WTC11 (cell line): ENCODE results near the gene SLC9A4. TPM values are rescaled to one million over a fixed set of nuclear protein-coding genes. Genes with fewer than 3 reads are reported as not detected.

Experiments used
- ATAC-seq: fragments of 200-7000 bp; cut with Tn5 transposase; 2 replicates; pipeline ENCODE4 v1.10.0; 2021; ENCODE audit warnings: mild to moderate bottlenecking, moderate library complexity
- CTCF ChIA-PET: fragments of 300-600 bp; sonication (Branson Sonifier 250); formaldehyde crosslinking; loops from one replicate; lab custom pipeline; 2021; ENCODE audit warnings: antibody characterized with exemption; lab: Charles Lee
- POLR2A ChIA-PET: fragments of 350-600 bp; sonication (Branson Sonifier 250); formaldehyde crosslinking; loops from one replicate; lab custom pipeline; 2021; ENCODE audit warnings: antibody characterized with exemption; lab: Charles Lee
- DNase-seq: peaks from one replicate; pipeline ENCODE4 v3.0.0; 2021; ENCODE audit warnings: low spot score
- H3K27ac Mint-ChIP-seq: 2 replicates; pipeline ENCODE4 v1.8.0; 2021; ENCODE audit warnings: mixed read lengths
- H3K27me3 Mint-ChIP-seq: 2 replicates; pipeline ENCODE4 v1.8.0; 2021; ENCODE audit warnings: low read depth, mild to moderate bottlenecking, moderate library complexity, mixed read lengths
- H3K36me3 Mint-ChIP-seq: 2 replicates; pipeline ENCODE4 v1.8.0; 2021; ENCODE audit warnings: mixed read lengths
- H3K4me1 Mint-ChIP-seq: 2 replicates; pipeline ENCODE4 v1.8.0; 2022; ENCODE audit warnings: mixed read lengths
- H3K4me3 Mint-ChIP-seq: 2 replicates; pipeline ENCODE4 v1.8.0; 2021; ENCODE audit warnings: mild to moderate bottlenecking, moderate library complexity, mixed read lengths
- H3K9me3 Mint-ChIP-seq: 2 replicates; pipeline ENCODE4 v1.8.0; 2021; ENCODE audit warnings: mixed read lengths
- EMX1 ChIP-seq: fragments of 250-450 bp; sonication (Bioruptor Pico); IDR thresholded peaks from 2 replicates; pipeline ENCODE4 v1.8.0; 2021; ENCODE audit warnings: mild to moderate bottlenecking
- ETV6 ChIP-seq: sonication (generic); formaldehyde crosslinking; IDR thresholded peaks from 2 replicates; pipeline ENCODE4 v1.8.1; 2022; ENCODE audit warnings: mild to moderate bottlenecking, missing genetic modification reagents
- NFE2L1 ChIP-seq: sonication (generic); formaldehyde crosslinking; IDR thresholded peaks from 2 replicates; pipeline ENCODE4 v1.8.1; 2023; ENCODE audit warnings: missing genetic modification reagents
- PRRX2 ChIP-seq: fragments of 250-450 bp; sonication (Bioruptor Pico); IDR thresholded peaks from 2 replicates; pipeline ENCODE4 v1.8.0; 2021; ENCODE audit warnings: mild to moderate bottlenecking
- ZNF263 ChIP-seq: sonication (generic); formaldehyde crosslinking; IDR thresholded peaks from 2 replicates; pipeline ENCODE4 v1.8.1; 2022; ENCODE audit warnings: low read depth, mild to moderate bottlenecking, moderate library complexity, missing genetic modification reagents
- total RNA-seq: library from RNA; stranded (reverse); gene quantifications from 3 replicates; pipeline ENCODE4 v1.2.3, GENCODE V29; 2021
- TF ChIP-seq, protein P1 (sequence below): sonication (generic); formaldehyde crosslinking; conservative IDR thresholded peaks from 2 replicates; pipeline ENCODE4 v1.8.1; 2023; ENCODE audit warnings: mild to moderate bottlenecking, low read depth, missing genetic modification reagents, moderate library complexity
- TF ChIP-seq, protein P2 (sequence below): fragments of 250-450 bp; sonication (Bioruptor Pico); IDR thresholded peaks from 2 replicates; pipeline ENCODE4 v1.9.0; 2021; ENCODE audit warnings: mild to moderate bottlenecking, borderline replicate concordance
- TF ChIP-seq, protein P3 (sequence below): sonication (generic); formaldehyde crosslinking; IDR thresholded peaks from 2 replicates; pipeline ENCODE4 v1.8.0; 2022; ENCODE audit warnings: missing genetic modification reagents
- TF ChIP-seq, protein P4 (sequence below): sonication (generic); formaldehyde crosslinking; IDR thresholded peaks from 2 replicates; pipeline ENCODE4 v1.8.1; 2022; ENCODE audit warnings: low read depth, mild to moderate bottlenecking, moderate library complexity, missing genetic modification reagents, borderline replicate concordance
- TF ChIP-seq, protein P5 (sequence below): sonication (generic); formaldehyde crosslinking; IDR thresholded peaks from 2 replicates; pipeline ENCODE4 v1.8.1; 2023; ENCODE audit warnings: mild to moderate bottlenecking, missing genetic modification reagents, moderate library complexity
- TF ChIP-seq, protein P6 (sequence below): sonication (generic); formaldehyde crosslinking; IDR thresholded peaks from 2 replicates; pipeline ENCODE4 v1.8.0; 2023; ENCODE audit warnings: missing genetic modification reagents, mild to moderate bottlenecking, borderline replicate concordance

Gene SLC9A4
- total RNA-seq, 1 experiment from 2014 or later = 0.11 TPM

DNA sequence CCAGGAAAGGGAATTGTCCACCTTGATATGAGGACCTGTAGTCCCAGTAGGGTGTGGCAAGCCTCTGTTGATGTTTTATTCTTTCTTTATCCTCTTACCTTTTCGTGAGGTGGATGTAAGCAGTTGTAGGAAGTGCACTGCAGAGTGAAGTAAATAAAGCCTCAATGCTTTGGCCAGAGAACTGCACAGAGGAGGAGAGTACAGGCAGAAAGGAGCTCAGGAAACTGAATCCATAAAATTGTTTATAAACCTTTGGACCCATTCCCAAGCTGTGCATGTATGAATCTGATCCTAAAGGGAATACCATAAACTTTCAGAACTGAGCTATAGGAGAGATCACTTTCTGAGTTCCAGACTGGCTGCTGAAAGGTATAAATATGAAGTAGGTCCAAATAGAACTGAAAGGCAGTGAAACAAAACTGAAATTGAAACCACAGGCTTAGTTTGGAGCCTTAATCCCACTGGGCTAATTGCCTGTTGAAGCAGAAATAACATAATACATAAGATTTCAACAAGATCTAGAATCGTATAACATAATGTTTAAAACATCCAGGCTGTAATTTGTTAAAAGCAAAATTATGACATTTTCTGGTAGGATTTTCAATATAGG is 17.9 kb upstream of the SLC9A4 start:
- ChIA-PET POLR2A (no interaction called here), CTCF (no interaction called here)
- H3K36me3 Mint-ChIP-seq = no peaks in the 10 kb centered on the region
- H3K4me1 Mint-ChIP-seq = no peaks in the 10 kb centered on the region
- no peak for ATAC-seq
- no peak overlapping the region for H3K27ac Mint-ChIP-seq
- DNase-seq = no peak
- H3K4me3 Mint-ChIP-seq = no peak overlapping the region
- no peaks in the 10 kb centered on the region; the same call in none of the 2 replicates for H3K27me3 Mint-ChIP-seq
- TF ChIP-seq, protein P1, sequence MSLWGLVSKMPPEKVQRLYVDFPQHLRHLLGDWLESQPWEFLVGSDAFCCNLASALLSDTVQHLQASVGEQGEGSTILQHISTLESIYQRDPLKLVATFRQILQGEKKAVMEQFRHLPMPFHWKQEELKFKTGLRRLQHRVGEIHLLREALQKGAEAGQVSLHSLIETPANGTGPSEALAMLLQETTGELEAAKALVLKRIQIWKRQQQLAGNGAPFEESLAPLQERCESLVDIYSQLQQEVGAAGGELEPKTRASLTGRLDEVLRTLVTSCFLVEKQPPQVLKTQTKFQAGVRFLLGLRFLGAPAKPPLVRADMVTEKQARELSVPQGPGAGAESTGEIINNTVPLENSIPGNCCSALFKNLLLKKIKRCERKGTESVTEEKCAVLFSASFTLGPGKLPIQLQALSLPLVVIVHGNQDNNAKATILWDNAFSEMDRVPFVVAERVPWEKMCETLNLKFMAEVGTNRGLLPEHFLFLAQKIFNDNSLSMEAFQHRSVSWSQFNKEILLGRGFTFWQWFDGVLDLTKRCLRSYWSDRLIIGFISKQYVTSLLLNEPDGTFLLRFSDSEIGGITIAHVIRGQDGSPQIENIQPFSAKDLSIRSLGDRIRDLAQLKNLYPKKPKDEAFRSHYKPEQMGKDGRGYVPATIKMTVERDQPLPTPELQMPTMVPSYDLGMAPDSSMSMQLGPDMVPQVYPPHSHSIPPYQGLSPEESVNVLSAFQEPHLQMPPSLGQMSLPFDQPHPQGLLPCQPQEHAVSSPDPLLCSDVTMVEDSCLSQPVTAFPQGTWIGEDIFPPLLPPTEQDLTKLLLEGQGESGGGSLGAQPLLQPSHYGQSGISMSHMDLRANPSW (CRISPR knock-in tag) = no peak
- TF ChIP-seq EMX1 (CRISPR knock-in tag) = no peak
- H3K9me3 Mint-ChIP-seq = peaks cover 9% of the 10 kb centered on the region

DNA sequence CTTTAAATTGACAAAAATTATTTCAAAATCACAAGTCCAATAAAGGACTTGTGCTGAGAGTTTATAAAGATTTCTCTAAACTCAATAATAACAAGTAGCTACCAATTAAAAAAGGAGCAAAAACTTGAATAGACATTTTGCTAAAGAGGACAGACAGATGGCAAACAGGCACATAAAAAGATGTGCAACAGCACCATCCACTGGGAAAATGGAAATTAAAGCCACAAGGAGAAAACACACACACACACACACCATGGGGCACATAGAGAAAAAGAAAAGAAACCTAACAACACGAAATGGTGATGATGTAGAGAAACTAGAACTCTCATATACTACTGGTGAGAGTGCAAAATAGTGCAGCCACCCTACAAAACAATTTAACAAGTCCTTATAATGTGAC is 12.6 kb upstream of the SLC9A4 start:
- Mint-ChIP-seq H3K27ac (no peak overlapping the region), H3K4me3 (no peak overlapping the region), H3K36me3 (no peaks in the 10 kb centered on the region), H3K4me1 (no peaks in the 10 kb centered on the region), H3K27me3 (no peaks in the 10 kb centered on the region; the same call in 1 of the 2 replicates), H3K9me3 (peaks cover 19% of the 10 kb centered on the region)
- ATAC-seq = no peak
- TF ChIP-seq, protein P2, sequence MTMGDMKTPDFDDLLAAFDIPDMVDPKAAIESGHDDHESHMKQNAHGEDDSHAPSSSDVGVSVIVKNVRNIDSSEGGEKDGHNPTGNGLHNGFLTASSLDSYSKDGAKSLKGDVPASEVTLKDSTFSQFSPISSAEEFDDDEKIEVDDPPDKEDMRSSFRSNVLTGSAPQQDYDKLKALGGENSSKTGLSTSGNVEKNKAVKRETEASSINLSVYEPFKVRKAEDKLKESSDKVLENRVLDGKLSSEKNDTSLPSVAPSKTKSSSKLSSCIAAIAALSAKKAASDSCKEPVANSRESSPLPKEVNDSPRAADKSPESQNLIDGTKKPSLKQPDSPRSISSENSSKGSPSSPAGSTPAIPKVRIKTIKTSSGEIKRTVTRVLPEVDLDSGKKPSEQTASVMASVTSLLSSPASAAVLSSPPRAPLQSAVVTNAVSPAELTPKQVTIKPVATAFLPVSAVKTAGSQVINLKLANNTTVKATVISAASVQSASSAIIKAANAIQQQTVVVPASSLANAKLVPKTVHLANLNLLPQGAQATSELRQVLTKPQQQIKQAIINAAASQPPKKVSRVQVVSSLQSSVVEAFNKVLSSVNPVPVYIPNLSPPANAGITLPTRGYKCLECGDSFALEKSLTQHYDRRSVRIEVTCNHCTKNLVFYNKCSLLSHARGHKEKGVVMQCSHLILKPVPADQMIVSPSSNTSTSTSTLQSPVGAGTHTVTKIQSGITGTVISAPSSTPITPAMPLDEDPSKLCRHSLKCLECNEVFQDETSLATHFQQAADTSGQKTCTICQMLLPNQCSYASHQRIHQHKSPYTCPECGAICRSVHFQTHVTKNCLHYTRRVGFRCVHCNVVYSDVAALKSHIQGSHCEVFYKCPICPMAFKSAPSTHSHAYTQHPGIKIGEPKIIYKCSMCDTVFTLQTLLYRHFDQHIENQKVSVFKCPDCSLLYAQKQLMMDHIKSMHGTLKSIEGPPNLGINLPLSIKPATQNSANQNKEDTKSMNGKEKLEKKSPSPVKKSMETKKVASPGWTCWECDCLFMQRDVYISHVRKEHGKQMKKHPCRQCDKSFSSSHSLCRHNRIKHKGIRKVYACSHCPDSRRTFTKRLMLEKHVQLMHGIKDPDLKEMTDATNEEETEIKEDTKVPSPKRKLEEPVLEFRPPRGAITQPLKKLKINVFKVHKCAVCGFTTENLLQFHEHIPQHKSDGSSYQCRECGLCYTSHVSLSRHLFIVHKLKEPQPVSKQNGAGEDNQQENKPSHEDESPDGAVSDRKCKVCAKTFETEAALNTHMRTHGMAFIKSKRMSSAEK (CRISPR knock-in tag) = no peak
- TF ChIP-seq, protein P3, sequence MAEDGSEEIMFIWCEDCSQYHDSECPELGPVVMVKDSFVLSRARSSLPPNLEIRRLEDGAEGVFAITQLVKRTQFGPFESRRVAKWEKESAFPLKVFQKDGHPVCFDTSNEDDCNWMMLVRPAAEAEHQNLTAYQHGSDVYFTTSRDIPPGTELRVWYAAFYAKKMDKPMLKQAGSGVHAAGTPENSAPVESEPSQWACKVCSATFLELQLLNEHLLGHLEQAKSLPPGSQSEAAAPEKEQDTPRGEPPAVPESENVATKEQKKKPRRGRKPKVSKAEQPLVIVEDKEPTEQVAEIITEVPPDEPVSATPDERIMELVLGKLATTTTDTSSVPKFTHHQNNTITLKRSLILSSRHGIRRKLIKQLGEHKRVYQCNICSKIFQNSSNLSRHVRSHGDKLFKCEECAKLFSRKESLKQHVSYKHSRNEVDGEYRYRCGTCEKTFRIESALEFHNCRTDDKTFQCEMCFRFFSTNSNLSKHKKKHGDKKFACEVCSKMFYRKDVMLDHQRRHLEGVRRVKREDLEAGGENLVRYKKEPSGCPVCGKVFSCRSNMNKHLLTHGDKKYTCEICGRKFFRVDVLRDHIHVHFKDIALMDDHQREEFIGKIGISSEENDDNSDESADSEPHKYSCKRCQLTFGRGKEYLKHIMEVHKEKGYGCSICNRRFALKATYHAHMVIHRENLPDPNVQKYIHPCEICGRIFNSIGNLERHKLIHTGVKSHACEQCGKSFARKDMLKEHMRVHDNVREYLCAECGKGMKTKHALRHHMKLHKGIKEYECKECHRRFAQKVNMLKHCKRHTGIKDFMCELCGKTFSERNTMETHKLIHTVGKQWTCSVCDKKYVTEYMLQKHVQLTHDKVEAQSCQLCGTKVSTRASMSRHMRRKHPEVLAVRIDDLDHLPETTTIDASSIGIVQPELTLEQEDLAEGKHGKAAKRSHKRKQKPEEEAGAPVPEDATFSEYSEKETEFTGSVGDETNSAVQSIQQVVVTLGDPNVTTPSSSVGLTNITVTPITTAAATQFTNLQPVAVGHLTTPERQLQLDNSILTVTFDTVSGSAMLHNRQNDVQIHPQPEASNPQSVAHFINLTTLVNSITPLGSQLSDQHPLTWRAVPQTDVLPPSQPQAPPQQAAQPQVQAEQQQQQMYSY (CRISPR knock-in tag) = no peak
- TF ChIP-seq, protein P4, sequence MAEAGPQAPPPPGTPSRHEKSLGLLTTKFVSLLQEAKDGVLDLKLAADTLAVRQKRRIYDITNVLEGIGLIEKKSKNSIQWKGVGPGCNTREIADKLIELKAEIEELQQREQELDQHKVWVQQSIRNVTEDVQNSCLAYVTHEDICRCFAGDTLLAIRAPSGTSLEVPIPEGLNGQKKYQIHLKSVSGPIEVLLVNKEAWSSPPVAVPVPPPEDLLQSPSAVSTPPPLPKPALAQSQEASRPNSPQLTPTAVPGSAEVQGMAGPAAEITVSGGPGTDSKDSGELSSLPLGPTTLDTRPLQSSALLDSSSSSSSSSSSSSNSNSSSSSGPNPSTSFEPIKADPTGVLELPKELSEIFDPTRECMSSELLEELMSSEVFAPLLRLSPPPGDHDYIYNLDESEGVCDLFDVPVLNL = no peak
- TF ChIP-seq ETV6 = no peak
- CTCF ChIA-PET = interaction anchor here (2.5 kb wide), 1 partner anchor 13 kb away, joined by 7 read pairs; the partner anchor contains the start of gene SLC9A4
- POLR2A ChIA-PET = no interaction called here
- no peak for DNase-seq

DNA sequence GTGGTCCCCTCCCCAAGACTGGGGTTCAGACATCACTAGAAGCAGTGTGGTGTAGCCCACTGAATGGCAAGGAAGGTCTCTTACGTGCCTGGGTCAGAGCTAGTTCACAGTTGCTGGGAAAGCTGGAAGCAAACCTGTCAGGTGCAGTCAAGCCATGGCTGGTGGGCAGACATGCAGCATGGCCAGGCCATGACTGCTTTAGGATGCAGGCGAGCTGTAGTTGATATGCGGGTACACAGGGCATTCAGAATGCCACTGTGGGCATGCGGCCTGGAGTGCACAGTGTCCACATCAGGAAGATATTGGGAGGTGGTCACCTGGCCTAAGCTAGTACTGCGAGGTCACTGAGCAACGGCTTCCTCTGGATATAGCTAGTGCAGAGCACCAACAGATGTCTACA is 11.8 kb upstream of the SLC9A4 start:
- Mint-ChIP-seq H3K4me1 (no peaks in the 10 kb centered on the region), H3K4me3 (no peak overlapping the region), H3K27ac (no peak overlapping the region), H3K27me3 (no peaks in the 10 kb centered on the region), H3K36me3 (no peaks in the 10 kb centered on the region), H3K9me3 (peaks cover 13% of the 10 kb centered on the region)
- DNase-seq = no peak
- CTCF ChIA-PET = interaction anchor here (2.5 kb wide), 1 partner anchor 12 kb away, joined by 7 read pairs; the partner anchor contains the start of gene SLC9A4
- POLR2A ChIA-PET = no interaction called here
- no peak for ATAC-seq
- TF ChIP-seq PRRX2 (no peak), NFE2L1 (no peak), ETV6 (no peak), ZNF263 (CRISPR knock-in tag) (no peak)
- TF ChIP-seq, protein P5, sequence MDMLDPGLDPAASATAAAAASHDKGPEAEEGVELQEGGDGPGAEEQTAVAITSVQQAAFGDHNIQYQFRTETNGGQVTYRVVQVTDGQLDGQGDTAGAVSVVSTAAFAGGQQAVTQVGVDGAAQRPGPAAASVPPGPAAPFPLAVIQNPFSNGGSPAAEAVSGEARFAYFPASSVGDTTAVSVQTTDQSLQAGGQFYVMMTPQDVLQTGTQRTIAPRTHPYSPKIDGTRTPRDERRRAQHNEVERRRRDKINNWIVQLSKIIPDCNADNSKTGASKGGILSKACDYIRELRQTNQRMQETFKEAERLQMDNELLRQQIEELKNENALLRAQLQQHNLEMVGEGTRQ (CRISPR knock-in tag) = no peak
- TF ChIP-seq, protein P6, sequence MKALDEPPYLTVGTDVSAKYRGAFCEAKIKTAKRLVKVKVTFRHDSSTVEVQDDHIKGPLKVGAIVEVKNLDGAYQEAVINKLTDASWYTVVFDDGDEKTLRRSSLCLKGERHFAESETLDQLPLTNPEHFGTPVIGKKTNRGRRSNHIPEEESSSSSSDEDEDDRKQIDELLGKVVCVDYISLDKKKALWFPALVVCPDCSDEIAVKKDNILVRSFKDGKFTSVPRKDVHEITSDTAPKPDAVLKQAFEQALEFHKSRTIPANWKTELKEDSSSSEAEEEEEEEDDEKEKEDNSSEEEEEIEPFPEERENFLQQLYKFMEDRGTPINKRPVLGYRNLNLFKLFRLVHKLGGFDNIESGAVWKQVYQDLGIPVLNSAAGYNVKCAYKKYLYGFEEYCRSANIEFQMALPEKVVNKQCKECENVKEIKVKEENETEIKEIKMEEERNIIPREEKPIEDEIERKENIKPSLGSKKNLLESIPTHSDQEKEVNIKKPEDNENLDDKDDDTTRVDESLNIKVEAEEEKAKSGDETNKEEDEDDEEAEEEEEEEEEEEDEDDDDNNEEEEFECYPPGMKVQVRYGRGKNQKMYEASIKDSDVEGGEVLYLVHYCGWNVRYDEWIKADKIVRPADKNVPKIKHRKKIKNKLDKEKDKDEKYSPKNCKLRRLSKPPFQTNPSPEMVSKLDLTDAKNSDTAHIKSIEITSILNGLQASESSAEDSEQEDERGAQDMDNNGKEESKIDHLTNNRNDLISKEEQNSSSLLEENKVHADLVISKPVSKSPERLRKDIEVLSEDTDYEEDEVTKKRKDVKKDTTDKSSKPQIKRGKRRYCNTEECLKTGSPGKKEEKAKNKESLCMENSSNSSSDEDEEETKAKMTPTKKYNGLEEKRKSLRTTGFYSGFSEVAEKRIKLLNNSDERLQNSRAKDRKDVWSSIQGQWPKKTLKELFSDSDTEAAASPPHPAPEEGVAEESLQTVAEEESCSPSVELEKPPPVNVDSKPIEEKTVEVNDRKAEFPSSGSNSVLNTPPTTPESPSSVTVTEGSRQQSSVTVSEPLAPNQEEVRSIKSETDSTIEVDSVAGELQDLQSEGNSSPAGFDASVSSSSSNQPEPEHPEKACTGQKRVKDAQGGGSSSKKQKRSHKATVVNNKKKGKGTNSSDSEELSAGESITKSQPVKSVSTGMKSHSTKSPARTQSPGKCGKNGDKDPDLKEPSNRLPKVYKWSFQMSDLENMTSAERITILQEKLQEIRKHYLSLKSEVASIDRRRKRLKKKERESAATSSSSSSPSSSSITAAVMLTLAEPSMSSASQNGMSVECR (CRISPR knock-in tag) = no peak
- TF ChIP-seq, protein P4 = no peak
